ENCODE data around the gene NCDN. TPM values are rescaled to one million over a fixed set of nuclear protein-coding genes. Genes with fewer than 3 reads are reported as not detected.
A peak's percentile ranks its signal among the peaks of the same experiment; 100 is the strongest.

NCDN gene
- total and polyA plus RNA-seq, 2 experiments from 2014 or later: 19.6 to 25.7 TPM

DNA sequence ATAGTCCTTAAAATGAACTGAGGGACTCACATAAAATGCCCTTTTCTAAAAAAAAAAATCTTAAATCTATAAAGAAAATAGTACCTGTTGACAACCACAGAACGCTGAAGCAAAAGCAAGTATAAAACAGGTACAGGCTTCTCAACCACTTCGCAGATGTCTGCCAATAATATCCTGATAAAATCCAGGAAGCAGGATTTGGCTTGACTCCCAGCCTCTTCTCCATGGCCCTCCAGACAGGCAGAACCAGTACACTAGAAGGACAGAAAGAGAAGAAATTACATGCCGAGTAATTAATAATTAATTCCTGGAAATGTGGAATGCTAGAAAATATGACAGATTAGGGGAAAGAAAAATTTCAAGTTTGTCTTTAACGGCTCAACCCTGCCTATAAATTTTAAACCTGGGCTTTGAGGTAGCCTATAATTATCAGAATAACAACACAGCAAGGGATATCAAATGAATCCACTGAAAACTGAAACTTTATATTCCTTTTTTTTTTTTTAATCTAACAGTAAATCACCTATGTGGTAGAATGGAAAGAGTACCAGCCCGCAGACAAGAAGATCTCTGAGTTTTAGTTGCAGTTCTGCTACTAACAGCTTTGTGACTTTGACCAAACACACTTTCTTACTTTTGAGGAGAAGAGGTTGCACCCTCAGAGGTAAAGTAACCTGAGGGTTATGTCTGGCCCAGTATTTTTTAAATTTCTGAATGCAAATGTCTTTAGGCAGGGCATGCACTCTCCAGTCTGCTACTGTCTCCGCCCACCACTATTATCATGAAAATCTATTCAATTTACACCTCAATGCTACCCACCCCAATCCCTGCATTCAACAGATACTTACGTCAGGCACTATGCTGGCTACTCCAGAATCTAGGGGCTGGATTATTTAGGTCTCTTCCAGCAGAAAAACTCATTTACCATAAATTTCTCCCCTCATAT is 3.1 kb upstream of the NCDN start:
- no peaks in the 10 kb centered on the region for H3K27me3 ChIP-seq
- H3K4me2 ChIP-seq: peak overlapping the region; percentile 94
- no peak for DNase-seq (ENCODE audit: low spot score)
- 60% methylated on average over 7 of the region's 7 CpGs for WGBS (ENCODE audit: low lambda C conversion rate, missing lambda C conversion rate)
- peak overlapping the region; percentile 97 for H3K27ac ChIP-seq
- TF ChIP-seq, protein P1, sequence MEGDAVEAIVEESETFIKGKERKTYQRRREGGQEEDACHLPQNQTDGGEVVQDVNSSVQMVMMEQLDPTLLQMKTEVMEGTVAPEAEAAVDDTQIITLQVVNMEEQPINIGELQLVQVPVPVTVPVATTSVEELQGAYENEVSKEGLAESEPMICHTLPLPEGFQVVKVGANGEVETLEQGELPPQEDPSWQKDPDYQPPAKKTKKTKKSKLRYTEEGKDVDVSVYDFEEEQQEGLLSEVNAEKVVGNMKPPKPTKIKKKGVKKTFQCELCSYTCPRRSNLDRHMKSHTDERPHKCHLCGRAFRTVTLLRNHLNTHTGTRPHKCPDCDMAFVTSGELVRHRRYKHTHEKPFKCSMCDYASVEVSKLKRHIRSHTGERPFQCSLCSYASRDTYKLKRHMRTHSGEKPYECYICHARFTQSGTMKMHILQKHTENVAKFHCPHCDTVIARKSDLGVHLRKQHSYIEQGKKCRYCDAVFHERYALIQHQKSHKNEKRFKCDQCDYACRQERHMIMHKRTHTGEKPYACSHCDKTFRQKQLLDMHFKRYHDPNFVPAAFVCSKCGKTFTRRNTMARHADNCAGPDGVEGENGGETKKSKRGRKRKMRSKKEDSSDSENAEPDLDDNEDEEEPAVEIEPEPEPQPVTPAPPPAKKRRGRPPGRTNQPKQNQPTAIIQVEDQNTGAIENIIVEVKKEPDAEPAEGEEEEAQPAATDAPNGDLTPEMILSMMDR (IDR thresholded peaks at IDR 0.05; ENCODE audit: poor library complexity): no peak
- TF ChIP-seq EZH2phosphoT487 (IDR thresholded peaks at IDR 0.05; ENCODE audit: low read depth, severe bottlenecking, unreplicated experiment) (no peak), EZH2 (IDR thresholded peaks at IDR 0.05; ENCODE audit: borderline replicate concordance) (no peak)
- H3K9me3 ChIP-seq (ENCODE audit: low read depth): no peaks in the 10 kb centered on the region
- peaks cover 25% of the 10 kb centered on the region for H3K4me1 ChIP-seq (ENCODE audit: insufficient read depth)
- no peak overlapping the region for H2AFZ ChIP-seq
- H3K36me3 ChIP-seq (replicated peaks; ENCODE audit: insufficient read depth, low read depth): no peaks in the 10 kb centered on the region
- H4K20me1 ChIP-seq (ENCODE audit: insufficient read depth, poor library complexity, severe bottlenecking): peaks cover 10% of the 10 kb centered on the region
- peaks cover 72% of the 10 kb centered on the region for H3K79me2 ChIP-seq
- no peaks in the 10 kb centered on the region for H3K9me2 ChIP-seq (replicated peaks; ENCODE audit: insufficient read depth)
- no peak overlapping the region for H3K4me3 ChIP-seq

DNA sequence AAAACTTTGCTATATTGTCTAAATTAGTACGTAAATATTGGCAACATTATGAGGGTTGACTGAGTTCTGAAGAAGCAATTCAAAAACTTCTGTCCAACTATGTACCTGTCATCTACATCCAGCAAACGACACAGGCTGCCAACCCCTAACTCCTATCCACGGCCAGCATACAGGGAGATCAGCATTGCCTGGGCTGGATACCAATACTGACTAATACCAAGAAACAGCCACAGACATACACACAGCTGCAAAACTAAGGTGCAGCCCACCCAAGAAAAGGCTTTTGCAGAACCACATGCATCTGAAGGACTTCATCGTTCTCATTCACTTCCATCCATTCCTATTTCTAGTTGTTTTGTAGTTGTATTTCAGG is 2.4 kb upstream of the NCDN start:
- Histone ChIP-seq H3K9me3 (ENCODE audit: low read depth) (no peaks in the 10 kb centered on the region), H3K4me1 (ENCODE audit: insufficient read depth) (peaks cover 25% of the 10 kb centered on the region), H3K4me3 (no peak overlapping the region), H3K27ac (peak overlapping the region; percentile 97), H3K36me3 (replicated peaks; ENCODE audit: insufficient read depth, low read depth) (no peaks in the 10 kb centered on the region), H2AFZ (no peak overlapping the region), H3K9me2 (replicated peaks; ENCODE audit: insufficient read depth) (no peaks in the 10 kb centered on the region), H3K4me2 (peak overlapping the region; percentile 94), H4K20me1 (ENCODE audit: insufficient read depth, poor library complexity, severe bottlenecking) (peaks cover 10% of the 10 kb centered on the region), H3K79me2 (peaks cover 65% of the 10 kb centered on the region), H3K27me3 (no peaks in the 10 kb centered on the region)
- TF ChIP-seq, protein P1 (IDR thresholded peaks at IDR 0.05; ENCODE audit: poor library complexity): no peak
- no peak for TF ChIP-seq EZH2phosphoT487 (IDR thresholded peaks at IDR 0.05; ENCODE audit: low read depth, severe bottlenecking, unreplicated experiment)
- no peak for TF ChIP-seq EZH2 (IDR thresholded peaks at IDR 0.05; ENCODE audit: borderline replicate concordance)
- 48% methylated on average over 4 of the region's 4 CpGs for WGBS (ENCODE audit: low lambda C conversion rate, missing lambda C conversion rate)
- DNase-seq (ENCODE audit: low spot score): no peak

DNA sequence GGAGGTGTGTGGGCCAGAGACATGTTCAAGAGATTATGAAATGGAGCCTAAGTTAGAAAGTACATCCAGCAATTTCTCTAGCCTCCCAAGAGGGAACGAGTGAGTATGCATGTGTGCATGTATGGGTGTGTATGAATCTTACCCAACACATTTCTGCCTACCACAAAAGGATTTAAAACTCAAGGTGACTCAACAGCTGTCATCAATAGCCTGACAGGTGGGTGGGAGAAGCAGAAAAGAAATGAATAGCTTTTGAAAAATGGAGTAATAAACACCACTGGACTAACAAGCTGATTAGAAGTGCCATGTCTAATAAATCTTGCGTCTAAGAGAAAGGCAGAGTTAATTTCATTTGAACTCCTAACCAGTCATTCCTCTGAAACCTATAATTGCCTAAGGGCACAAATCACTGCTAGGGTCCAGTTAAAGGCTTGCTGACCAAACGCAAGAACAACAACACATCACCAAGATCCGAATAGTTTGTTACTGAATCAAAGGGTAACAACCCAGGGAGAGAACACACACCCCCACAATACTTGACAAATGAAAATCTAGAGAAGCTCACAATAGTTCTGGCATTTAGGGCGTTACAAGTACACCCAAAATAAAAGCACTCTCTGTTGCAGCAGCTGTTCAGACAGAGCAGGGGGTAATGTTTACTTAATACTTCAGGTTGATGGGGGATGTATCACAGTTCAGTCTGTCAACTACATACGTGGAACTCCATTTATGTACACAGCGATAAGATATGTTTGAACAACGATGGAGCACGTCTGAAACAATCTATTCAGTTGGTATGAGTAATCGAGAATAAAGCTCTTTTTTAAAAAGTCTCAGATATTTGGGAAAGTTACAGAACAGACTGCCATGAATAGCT is 1.8 kb upstream of the NCDN start:
- Histone ChIP-seq H3K4me3 (peak overlapping the region; percentile 94), H2AFZ (peak overlapping the region; percentile 64), H3K4me1 (ENCODE audit: insufficient read depth) (peaks cover 25% of the 10 kb centered on the region), H3K27ac (peak overlapping the region; percentile 97), H3K27me3 (no peaks in the 10 kb centered on the region), H3K79me2 (peaks cover 59% of the 10 kb centered on the region), H3K4me2 (peak overlapping the region; percentile 94), H4K20me1 (ENCODE audit: insufficient read depth, poor library complexity, severe bottlenecking) (peaks cover 6% of the 10 kb centered on the region), H3K9me2 (replicated peaks; ENCODE audit: insufficient read depth) (no peaks in the 10 kb centered on the region), H3K9me3 (ENCODE audit: low read depth) (no peaks in the 10 kb centered on the region), H3K36me3 (replicated peaks; ENCODE audit: insufficient read depth, low read depth) (no peaks in the 10 kb centered on the region)
- peak; percentile 57 for DNase-seq (ENCODE audit: low spot score)
- WGBS (ENCODE audit: low lambda C conversion rate, missing lambda C conversion rate): 41% methylated on average over 10 of the region's 10 CpGs
- no peak for TF ChIP-seq EZH2 (IDR thresholded peaks at IDR 0.05; ENCODE audit: borderline replicate concordance)
- TF ChIP-seq, protein P1 (IDR thresholded peaks at IDR 0.05; ENCODE audit: poor library complexity): no peak
- no peak for TF ChIP-seq EZH2phosphoT487 (IDR thresholded peaks at IDR 0.05; ENCODE audit: low read depth, severe bottlenecking, unreplicated experiment)
